GM12892 (cell line): ENCODE measurements around the gene LGI4.

Source experiments
- POLR2A ChIP-seq: IDR thresholded peaks from 2 replicates; pipeline ENCODE4 v1.6.1; 2011; ENCODE audit warnings: low read depth, low read length, control low read depth
- POLR2AphosphoS5 ChIP-seq: IDR thresholded peaks from 2 replicates; pipeline ENCODE4 v1.6.1; 2011; ENCODE audit warnings: low read depth, low read length, control low read depth

- TF ChIP-seq POLR2A = no peak
- TF ChIP-seq POLR2AphosphoS5 = no peak
These were observed 25.3 kb downstream of the LGI4 start for GRCh38 chr19:35109395-35110112.
